ENCODE data around the gene LILRB4.
"Not testable (repeated sequence)": the region's sequence is repeated elsewhere in the genome, so short reads cannot be mapped to it uniquely, and the experiment has no call there.

Gene LILRB4

DNA sequence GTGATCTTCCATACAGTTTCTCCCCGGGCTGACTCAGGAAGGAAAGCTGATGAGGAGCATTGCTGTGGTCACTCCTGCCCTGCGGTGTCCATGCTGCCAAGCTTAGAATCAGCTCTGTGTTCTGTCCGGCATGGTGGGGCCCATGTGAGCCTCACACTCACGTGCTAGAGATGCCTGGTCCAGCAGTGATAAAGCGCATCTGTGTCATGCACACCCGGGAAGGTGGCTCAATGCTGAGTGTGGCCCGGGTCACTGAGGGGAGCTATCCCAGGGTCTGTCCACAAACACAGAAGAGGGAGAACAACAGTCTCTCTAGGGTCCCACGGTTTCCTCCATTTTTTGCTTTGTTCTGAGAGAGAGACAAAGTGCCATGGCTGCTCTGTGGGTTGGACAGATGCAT, 36.0 kb upstream of the LILRB4 start:
- TF ChIP-seq, protein P1, sequence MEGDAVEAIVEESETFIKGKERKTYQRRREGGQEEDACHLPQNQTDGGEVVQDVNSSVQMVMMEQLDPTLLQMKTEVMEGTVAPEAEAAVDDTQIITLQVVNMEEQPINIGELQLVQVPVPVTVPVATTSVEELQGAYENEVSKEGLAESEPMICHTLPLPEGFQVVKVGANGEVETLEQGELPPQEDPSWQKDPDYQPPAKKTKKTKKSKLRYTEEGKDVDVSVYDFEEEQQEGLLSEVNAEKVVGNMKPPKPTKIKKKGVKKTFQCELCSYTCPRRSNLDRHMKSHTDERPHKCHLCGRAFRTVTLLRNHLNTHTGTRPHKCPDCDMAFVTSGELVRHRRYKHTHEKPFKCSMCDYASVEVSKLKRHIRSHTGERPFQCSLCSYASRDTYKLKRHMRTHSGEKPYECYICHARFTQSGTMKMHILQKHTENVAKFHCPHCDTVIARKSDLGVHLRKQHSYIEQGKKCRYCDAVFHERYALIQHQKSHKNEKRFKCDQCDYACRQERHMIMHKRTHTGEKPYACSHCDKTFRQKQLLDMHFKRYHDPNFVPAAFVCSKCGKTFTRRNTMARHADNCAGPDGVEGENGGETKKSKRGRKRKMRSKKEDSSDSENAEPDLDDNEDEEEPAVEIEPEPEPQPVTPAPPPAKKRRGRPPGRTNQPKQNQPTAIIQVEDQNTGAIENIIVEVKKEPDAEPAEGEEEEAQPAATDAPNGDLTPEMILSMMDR (IDR thresholded peaks at IDR 0.05; ENCODE audit: low read depth, low read length), result no peak

DNA sequence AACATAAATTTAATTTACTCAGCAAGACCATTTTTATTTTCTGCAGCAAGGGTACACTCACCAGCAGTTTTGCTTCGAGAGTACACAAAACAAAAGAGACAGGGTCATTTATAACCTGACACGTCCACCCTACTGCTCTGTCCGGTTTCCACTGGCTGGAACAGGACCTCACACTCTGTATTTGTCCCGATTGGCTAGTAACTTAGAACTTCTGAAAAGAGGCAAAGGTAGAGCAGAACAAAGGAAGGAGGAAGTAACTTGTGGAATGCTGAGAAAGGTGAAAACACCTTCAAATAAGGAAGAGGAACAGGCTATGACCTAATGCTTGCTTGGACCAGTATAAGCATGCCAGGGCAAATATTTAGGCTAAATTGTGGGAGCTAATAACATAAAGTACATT, 34.9 kb upstream of the LILRB4 start:
- DNase-seq (ENCODE audit: low read depth, low spot score), result not testable (repeated sequence)

More for the DNA sequence above, 36.0 kb upstream of the LILRB4 start:
- no peak for DNase-seq (ENCODE audit: low read depth, low spot score)
- no peak overlapping the region for H3K4me3 ChIP-seq (ENCODE audit: low read depth, low read length)
- in situ Hi-C loops (cut with HindIII; ENCODE audit: low sequenced_read_pairs), result no loop called here

DNA sequence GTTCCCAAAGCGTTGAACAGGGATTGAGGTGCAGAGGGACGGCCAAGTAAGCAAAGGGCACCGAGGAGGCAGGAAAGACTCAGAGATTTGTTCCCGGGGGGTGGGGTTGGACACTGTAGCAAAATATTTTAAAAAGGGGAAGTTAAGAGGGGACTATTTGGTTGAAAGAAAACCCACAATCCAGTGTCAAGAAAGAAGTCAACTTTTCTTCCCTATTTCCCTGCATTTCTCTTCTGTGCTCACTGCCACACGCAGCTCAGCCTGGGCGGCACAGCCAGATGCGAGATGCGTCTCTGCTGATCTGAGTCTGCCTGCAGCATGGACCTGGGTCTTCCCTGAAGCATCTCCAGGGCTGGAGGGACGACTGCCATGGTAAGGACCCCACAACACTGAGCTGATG, 32.5 kb upstream of the LILRB4 start, which contains the start of gene LILRB1:
Gene LILRB1, plus strand, starts transcription at position 223 of the 400 bp plus-strand sequence. CDS start 590 bp downstream, outside the sequence.
- H3K4me3 ChIP-seq (ENCODE audit: low read depth, low read length); in situ Hi-C loops (cut with HindIII; ENCODE audit: low sequenced_read_pairs); DNase-seq (ENCODE audit: low read depth, low spot score): not testable (repeated sequence)

More for the DNA sequence above, 34.9 kb upstream of the LILRB4 start:
- H3K4me3 ChIP-seq (ENCODE audit: low read depth, low read length); in situ Hi-C loops (cut with HindIII; ENCODE audit: low sequenced_read_pairs): not testable (repeated sequence)

DNA sequence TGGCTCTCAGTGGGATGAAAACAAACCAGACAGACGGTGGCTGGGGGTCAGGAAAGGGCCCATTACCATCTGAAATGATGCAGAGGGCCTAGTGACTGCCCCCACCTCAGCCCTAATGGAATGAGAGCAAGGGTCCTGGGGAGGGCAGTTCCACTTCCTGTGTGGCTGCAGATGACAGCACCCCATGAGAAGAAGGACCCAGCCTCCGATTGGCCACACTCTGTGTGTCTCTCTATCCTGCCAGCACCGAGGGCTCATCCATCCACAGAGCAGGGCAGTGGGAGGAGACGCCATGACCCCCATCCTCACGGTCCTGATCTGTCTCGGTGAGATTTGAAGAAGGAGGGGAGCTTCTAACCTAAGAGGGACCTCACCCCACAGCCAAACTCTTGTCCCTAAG, 32.0 kb upstream of the LILRB4 start:
- no peak for DNase-seq (ENCODE audit: low read depth, low spot score)
- H3K4me3 ChIP-seq (ENCODE audit: low read depth, low read length), result no peak overlapping the region
- TF ChIP-seq, protein P1 (IDR thresholded peaks at IDR 0.05; ENCODE audit: low read depth, low read length), result no peak
- in situ Hi-C loops (cut with HindIII; ENCODE audit: low sequenced_read_pairs), result no loop called here

DNA sequence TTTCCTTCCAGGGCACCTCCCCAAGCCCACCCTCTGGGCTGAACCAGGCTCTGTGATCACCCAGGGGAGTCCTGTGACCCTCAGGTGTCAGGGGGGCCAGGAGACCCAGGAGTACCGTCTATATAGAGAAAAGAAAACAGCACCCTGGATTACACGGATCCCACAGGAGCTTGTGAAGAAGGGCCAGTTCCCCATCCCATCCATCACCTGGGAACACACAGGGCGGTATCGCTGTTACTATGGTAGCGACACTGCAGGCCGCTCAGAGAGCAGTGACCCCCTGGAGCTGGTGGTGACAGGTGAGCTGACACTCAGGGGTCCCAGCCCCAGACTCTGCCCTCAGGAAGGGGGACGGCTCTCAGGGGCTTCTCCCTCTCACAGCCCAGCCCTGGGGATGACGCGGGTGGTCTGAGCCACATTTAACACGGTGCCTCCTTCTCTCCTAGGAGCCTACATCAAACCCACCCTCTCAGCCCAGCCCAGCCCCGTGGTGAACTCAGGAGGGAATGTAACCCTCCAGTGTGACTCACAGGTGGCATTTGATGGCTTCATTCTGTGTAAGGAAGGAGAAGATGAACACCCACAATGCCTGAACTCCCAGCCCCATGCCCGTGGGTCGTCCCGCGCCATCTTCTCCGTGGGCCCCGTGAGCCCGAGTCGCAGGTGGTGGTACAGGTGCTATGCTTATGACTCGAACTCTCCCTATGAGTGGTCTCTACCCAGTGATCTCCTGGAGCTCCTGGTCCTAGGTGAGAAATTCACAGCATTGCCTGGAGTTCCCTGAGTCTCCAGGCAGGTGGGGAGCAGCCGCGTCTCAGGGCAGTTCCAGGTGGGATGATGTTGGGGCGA, 31.1 kb upstream of the LILRB4 start:
- H3K4me3 ChIP-seq (ENCODE audit: low read depth, low read length); in situ Hi-C loops (cut with HindIII; ENCODE audit: low sequenced_read_pairs); DNase-seq (ENCODE audit: low read depth, low spot score): not testable (repeated sequence)

DNA sequence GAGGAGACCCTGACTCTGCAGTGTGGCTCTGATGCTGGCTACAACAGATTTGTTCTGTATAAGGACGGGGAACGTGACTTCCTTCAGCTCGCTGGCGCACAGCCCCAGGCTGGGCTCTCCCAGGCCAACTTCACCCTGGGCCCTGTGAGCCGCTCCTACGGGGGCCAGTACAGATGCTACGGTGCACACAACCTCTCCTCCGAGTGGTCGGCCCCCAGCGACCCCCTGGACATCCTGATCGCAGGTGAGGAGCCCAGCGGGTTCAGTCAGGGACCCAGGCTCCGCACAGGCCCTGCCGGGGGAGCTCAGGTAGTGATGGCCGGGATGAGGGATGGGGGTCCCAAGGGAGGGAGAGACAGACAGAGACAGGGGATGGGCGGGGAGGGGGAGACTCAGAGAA, 30.3 kb upstream of the LILRB4 start:
- H3K4me3 ChIP-seq (ENCODE audit: low read depth, low read length); in situ Hi-C loops (cut with HindIII; ENCODE audit: low sequenced_read_pairs); DNase-seq (ENCODE audit: low read depth, low spot score): not testable (repeated sequence)

DNA sequence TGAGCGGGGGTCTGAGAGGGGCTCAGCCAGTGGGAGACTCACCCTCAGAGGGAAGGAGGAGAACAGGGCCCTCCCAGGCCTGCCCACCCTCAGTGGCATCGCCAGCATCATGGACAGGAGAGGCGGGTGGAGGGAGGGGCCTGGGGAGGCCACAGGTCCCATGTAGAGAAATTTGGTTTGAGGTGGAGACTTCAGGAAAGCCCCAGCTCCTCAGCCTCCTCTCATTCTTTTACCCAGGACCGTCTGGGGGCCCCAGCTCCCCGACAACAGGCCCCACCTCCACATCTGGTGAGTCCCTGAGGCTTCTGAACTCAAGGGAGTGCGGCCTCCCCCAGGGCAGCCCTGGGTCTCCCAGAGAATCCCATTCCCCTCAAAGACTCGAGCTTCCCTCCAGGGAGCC, 29.4 kb upstream of the LILRB4 start:
- TF ChIP-seq, protein P1 (IDR thresholded peaks at IDR 0.05; ENCODE audit: low read depth, low read length), result no peak
- in situ Hi-C loops (cut with HindIII; ENCODE audit: low sequenced_read_pairs), result no loop called here
- no peak for DNase-seq (ENCODE audit: low read depth, low spot score)
- H3K4me3 ChIP-seq (ENCODE audit: low read depth, low read length), result no peak overlapping the region

DNA sequence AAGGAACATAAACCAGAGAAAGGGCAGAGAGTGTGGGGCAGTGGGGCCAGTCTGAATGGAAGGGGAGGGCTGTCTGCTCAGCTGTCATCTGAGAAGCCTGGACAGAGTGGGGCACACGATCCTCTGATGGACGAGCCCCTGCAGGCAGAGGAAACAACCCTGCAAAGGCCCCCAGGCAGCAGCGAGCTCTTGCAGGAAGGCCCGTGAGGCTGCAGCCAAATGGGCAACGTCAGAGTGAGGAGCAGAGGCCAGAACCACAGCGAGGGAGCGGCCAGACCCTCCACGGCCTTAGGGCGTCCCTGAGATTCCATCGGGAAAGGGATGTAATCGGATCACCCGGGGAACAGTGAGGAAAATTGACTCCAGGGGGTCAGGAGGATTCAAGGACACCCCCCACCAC, 26.7 kb upstream of the LILRB4 start:
- H3K4me3 ChIP-seq (ENCODE audit: low read depth, low read length); in situ Hi-C loops (cut with HindIII; ENCODE audit: low sequenced_read_pairs); DNase-seq (ENCODE audit: low read depth, low spot score): not testable (repeated sequence)

DNA sequence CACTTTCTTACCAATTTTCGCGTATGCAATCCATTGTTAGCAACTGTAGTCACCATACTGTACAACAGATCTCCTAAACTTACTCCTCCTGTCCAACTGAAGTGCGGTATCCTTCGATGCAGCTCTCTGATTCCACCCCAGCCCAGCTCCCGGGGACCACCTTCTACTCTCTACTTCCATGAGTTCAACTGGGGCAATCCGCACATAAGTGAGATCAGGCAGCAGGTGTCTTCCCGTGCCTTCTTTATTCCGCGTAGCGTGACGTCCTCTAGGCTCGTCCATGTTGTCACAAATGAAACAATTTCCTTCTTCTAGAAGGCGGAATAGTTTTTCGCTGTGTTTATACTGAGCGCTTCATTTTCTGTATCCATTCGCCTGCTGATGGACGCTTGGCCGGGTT, 24.1 kb upstream of the LILRB4 start:
- in situ Hi-C loops (cut with HindIII; ENCODE audit: low sequenced_read_pairs), result no loop called here
- no peak overlapping the region for H3K4me3 ChIP-seq (ENCODE audit: low read depth, low read length)
- no peak for DNase-seq (ENCODE audit: low read depth, low spot score)
- TF ChIP-seq, protein P1 (IDR thresholded peaks at IDR 0.05; ENCODE audit: low read depth, low read length), result no peak

DNA sequence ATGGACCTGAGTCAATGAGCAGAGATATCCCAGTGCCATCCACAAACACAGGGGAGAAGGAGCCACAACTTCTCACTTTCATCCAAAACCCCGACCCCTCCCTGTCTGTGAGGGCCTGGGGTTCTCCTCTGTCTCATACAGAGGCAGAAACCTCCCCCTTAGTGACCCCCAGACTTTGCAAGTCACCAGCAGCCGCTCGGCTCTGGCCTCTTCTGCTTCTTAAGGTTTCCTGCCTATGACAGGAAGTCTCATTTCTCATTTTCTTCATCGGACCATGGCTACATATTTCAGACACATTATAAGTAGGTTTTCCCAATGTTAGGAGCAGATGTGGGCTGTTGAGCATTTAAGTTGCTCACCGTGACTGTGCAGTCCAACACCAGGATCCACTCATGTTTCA, 19.8 kb upstream of the LILRB4 start:
- H3K4me3 ChIP-seq (ENCODE audit: low read depth, low read length); DNase-seq (ENCODE audit: low read depth, low spot score); in situ Hi-C loops (cut with HindIII; ENCODE audit: low sequenced_read_pairs): not testable (repeated sequence)

DNA sequence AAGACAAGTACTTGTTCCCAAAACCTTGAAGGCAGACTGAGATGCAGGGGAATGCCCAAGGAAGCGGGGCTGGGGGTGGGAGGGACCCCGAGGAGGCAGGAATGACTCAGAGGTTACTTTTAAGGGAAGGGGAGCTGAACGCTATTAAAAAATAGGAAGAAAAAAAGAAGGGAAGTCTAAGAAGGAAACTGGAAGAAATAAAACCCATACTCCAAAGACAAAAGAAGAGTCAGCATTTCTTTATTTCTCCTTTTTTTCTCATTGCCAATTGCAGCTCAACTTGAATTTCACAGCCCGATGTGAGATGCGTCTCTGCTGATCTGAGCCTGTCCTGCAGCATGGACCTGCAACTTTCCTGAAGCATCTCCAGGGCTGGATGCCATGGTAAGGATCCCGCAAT, 19.2 kb upstream of the LILRB4 start:
- in situ Hi-C loops (cut with HindIII; ENCODE audit: low sequenced_read_pairs); DNase-seq (ENCODE audit: low read depth, low spot score); H3K4me3 ChIP-seq (ENCODE audit: low read depth, low read length): not testable (repeated sequence)

All from astrocyte of the spinal cord (primary cell).